SU-DHL-6 (cell line): Measurements from ENCODE around the gene UBE2R2.
"Not testable (repeated sequence)": the region's sequence is repeated elsewhere in the genome, so short reads cannot be mapped to it uniquely, and the experiment has no call there.

Source experiments
- H2AFZ ChIP-seq: fragments of 200-600 bp; sonication (generic); 2 replicates; pipeline ENCODE4 v1.6.1; 2014; ENCODE audit warnings: low read depth, mild to moderate bottlenecking, moderate library complexity, mixed read lengths, antibody characterized with exemption, low read length; ENCODE audit not compliant: severe bottlenecking
- H3F3A ChIP-seq: fragments of 200-600 bp; shearing (Covaris generic); 2 replicates; pipeline ENCODE4 v1.6.0; 2016; ENCODE audit warnings: antibody characterized with exemption, mild to moderate bottlenecking; ENCODE audit not compliant: insufficient read depth
- H3K27ac ChIP-seq: fragments of 200-600 bp; sonication (generic); 2 replicates; pipeline ENCODE4 v1.5.1; 2016; ENCODE audit warnings: low read depth, mild to moderate bottlenecking, low read length, moderate library complexity, mixed read lengths
- H3K27me3 ChIP-seq: fragments of 200-600 bp; sonication (generic), shearing (Covaris generic); 2 replicates; pipeline ENCODE4 v1.6.0; 2014; ENCODE audit warnings: mild to moderate bottlenecking, low read length
- H3K36me3 ChIP-seq: fragments of 200-600 bp; sonication (generic); 2 replicates; pipeline ENCODE4 v1.6.1; 2014; ENCODE audit warnings: mild to moderate bottlenecking, low read length, mixed read lengths
- H3K4me2 ChIP-seq: fragments of 300-600, 200-600 bp; shearing (Covaris generic), sonication (generic); 2 replicates; pipeline ENCODE4 v1.6.0; 2014; ENCODE audit warnings: low read length, low read depth, mild to moderate bottlenecking; ENCODE audit not compliant: poor library complexity, severe bottlenecking
- H3K4me3 ChIP-seq: fragments of 200-600 bp; sonication (generic); 2 replicates; pipeline ENCODE4 v1.5.1; 2014; ENCODE audit warnings: antibody characterized with exemption, low read length, mild to moderate bottlenecking, mixed read lengths; ENCODE audit not compliant: insufficient read depth, poor library complexity, severe bottlenecking
- H3K79me2 ChIP-seq: fragments of 200-600 bp; sonication (generic); 2 replicates; pipeline ENCODE4 v1.6.1; 2014; ENCODE audit warnings: mild to moderate bottlenecking, low read length, moderate library complexity; ENCODE audit not compliant: insufficient read depth
- H3K9ac ChIP-seq: fragments of 200-600 bp; sonication (generic); 2 replicates; pipeline ENCODE4 v1.7.0; 2014; ENCODE audit warnings: mild to moderate bottlenecking, low read length
- H3K9me2 ChIP-seq: fragments of 200-600 bp; sonication (generic); replicated peaks from 2 replicates; pipeline ENCODE4 v1.6.1; 2014; ENCODE audit warnings: low read length; ENCODE audit not compliant: insufficient read depth
- H3K9me3 ChIP-seq: fragments of 200-600 bp; sonication (generic); 2 replicates; pipeline ENCODE4 v1.6.1; 2014; ENCODE audit warnings: low read length, mixed read lengths; ENCODE audit not compliant: insufficient read depth
- H4K20me1 ChIP-seq: fragments of 200-600 bp; sonication (generic); 2 replicates; pipeline ENCODE4 v1.6.1; 2014; ENCODE audit warnings: low read depth, mild to moderate bottlenecking, antibody characterized with exemption, low read length, moderate library complexity, mixed read lengths
- EZH2phosphoT487 ChIP-seq: fragments of 200-600 bp; sonication (generic), shearing (Covaris generic); conservative IDR thresholded peaks from 2 replicates; pipeline ENCODE4 v1.6.1; 2018; ENCODE audit warnings: mild to moderate bottlenecking, antibody characterized with exemption, low read length, moderate library complexity, mixed read lengths
- TF ChIP-seq, protein P1 (sequence below): fragments of 200-600 bp; sonication (generic); IDR thresholded peaks from one replicate; pipeline ENCODE4 v1.5.1; 2017; ENCODE audit warnings: antibody characterized with exemption, mild to moderate bottlenecking, low read length, moderate library complexity; ENCODE audit not compliant: insufficient read depth, poor library complexity, severe bottlenecking

Gene UBE2R2

DNA sequence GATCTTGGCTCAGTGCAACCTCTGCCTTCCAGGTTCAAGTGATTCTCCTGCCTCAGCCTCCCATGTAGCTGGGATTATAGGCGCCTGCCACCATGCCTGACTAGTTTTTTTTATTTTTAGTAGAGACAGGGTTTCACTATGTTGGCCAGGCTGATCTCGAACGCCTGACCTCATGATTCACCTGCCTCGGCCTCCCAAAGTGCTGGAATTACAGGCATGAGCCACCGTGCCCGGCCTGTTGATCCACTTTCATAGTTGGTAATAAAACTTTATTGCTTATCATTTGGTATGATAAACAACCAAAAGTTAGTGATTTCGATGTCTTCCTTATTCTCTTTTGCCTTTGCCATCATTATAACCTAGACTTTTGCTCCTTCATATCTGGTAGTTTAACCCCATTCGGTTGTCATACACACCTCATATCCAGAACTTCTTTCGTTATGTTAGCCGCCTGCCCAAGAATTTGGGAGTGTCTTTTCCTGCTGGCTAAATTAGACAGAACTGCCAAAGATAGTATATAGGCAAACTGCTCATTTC is 45.0 kb downstream of the UBE2R2 start:
- Histone ChIP-seq H3K4me2 (peak overlapping the region; percentile 67), H3K9me2 (no peaks in the 10 kb centered on the region), H3K79me2 (peaks cover 95% of the 10 kb centered on the region), H3K4me3 (peak overlapping the region; percentile 4), H3K27ac (peak overlapping the region; percentile 96), H4K20me1 (no peaks in the 10 kb centered on the region), H3F3A (peaks cover 84% of the 10 kb centered on the region), H3K9ac (peak overlapping the region; percentile 48), H3K36me3 (peaks cover 15% of the 10 kb centered on the region), H3K27me3 (no peaks in the 10 kb centered on the region), H2AFZ (no peak overlapping the region), H3K9me3 (no peaks in the 10 kb centered on the region)
- TF ChIP-seq EZH2phosphoT487: no peak
- TF ChIP-seq, protein P1, sequence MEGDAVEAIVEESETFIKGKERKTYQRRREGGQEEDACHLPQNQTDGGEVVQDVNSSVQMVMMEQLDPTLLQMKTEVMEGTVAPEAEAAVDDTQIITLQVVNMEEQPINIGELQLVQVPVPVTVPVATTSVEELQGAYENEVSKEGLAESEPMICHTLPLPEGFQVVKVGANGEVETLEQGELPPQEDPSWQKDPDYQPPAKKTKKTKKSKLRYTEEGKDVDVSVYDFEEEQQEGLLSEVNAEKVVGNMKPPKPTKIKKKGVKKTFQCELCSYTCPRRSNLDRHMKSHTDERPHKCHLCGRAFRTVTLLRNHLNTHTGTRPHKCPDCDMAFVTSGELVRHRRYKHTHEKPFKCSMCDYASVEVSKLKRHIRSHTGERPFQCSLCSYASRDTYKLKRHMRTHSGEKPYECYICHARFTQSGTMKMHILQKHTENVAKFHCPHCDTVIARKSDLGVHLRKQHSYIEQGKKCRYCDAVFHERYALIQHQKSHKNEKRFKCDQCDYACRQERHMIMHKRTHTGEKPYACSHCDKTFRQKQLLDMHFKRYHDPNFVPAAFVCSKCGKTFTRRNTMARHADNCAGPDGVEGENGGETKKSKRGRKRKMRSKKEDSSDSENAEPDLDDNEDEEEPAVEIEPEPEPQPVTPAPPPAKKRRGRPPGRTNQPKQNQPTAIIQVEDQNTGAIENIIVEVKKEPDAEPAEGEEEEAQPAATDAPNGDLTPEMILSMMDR: no peak

GRCh38 chr9:33863027-33863426 is 46.1 kb downstream of the UBE2R2 start:
- H3K9me2 ChIP-seq, H4K20me1 ChIP-seq, H3K27me3 ChIP-seq, H3K9me3 ChIP-seq, H2AFZ ChIP-seq: not testable (repeated sequence)
- H3F3A ChIP-seq: peaks cover 87% of the 10 kb centered on the region
- peak overlapping the region; percentile 40 for H3K9ac ChIP-seq
- peak overlapping the region; percentile 31 for H3K4me3 ChIP-seq
- H3K79me2 ChIP-seq: peaks cover 95% of the 10 kb centered on the region
- H3K27ac ChIP-seq: peak overlapping the region; percentile 96
- H3K36me3 ChIP-seq: peaks cover 19% of the 10 kb centered on the region
- peak overlapping the region; percentile 67 for H3K4me2 ChIP-seq

DNA sequence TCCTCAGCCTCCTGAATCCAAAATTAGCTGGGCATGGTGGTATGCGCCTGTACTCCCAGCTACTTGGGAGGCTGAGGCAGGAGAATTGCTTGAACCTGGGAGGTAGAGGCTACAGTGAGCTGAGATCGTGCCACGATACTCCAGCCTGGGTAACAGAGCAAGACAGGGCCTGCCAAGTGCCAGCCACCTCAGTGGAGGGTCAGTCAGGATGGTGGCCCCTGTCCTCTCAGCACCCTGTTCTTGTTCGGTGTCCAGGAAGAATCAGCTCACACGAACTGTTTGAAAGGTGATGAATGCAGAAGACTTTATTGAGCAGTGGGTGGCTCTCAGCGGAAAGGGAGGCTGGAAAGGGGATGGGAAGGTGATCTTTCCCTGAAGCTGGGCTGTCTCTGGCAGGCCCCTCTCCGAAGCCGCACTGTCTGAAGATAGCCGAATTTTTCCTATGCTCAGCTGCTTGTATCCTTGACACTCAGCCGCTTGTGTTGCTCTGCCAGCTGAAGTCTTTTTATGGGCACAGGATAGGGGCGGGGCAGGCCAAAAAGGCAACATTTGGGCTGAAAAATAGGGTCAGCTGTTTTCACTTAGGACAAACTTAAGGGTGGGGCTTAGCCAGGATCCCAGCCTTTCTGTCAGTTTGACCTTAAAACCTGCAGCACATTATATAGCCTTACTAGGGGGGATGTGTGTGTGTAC is 50.9 kb downstream of the UBE2R2 start:
- Histone ChIP-seq H3K79me2 (peaks cover 84% of the 10 kb centered on the region), H2AFZ (no peak overlapping the region), H3K4me3 (peak overlapping the region; percentile 14), H3K27ac (peak overlapping the region; percentile 98), H3K27me3 (no peaks in the 10 kb centered on the region), H4K20me1 (no peaks in the 10 kb centered on the region), H3K9ac (peak overlapping the region; percentile 52), H3F3A (peaks cover 86% of the 10 kb centered on the region), H3K9me3 (no peaks in the 10 kb centered on the region), H3K36me3 (peaks cover 15% of the 10 kb centered on the region), H3K4me2 (peak overlapping the region; percentile 54), H3K9me2 (no peaks in the 10 kb centered on the region)
- no peak for TF ChIP-seq EZH2phosphoT487
- TF ChIP-seq, protein P1: no peak

DNA sequence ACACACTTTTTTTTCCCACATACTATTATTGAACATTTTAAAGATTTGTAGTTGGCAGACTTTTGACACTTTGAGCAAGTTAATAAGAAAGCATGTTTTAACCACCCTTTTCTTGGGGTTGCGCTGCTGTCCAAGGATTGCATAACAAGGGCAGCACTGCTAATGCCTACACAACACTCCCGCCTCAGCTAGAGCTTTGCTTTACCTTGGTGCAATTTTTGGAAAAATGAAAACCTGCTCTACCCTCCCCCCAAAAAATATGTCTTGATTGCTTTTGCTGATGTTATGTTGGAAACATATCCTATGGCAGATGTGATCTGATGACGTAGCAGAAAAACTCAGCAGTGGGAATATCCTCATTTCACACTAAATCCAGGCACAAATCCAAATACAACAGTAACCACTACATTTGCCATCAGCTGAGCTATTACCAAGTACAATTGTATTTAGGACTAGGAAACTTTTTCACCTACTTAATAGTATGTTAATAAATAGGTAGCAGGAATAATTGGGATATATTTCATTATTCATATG is 51.5 kb downstream of the UBE2R2 start:
- no peak overlapping the region for H2AFZ ChIP-seq
- peaks cover 15% of the 10 kb centered on the region for H3K36me3 ChIP-seq
- peak overlapping the region; percentile 52; the same call in 1 of the 2 replicates for H3K9ac ChIP-seq
- no peaks in the 10 kb centered on the region for H3K9me3 ChIP-seq
- no peak overlapping the region for H3K4me3 ChIP-seq
- peak overlapping the region; percentile 54 for H3K4me2 ChIP-seq
- TF ChIP-seq, protein P1: no peak
- no peak for TF ChIP-seq EZH2phosphoT487
- no peaks in the 10 kb centered on the region for H4K20me1 ChIP-seq
- H3K9me2 ChIP-seq: no peaks in the 10 kb centered on the region
- peaks cover 86% of the 10 kb centered on the region for H3K79me2 ChIP-seq
- peak overlapping the region; percentile 98 for H3K27ac ChIP-seq
- H3K27me3 ChIP-seq: no peaks in the 10 kb centered on the region
- H3F3A ChIP-seq: peaks cover 86% of the 10 kb centered on the region

GRCh38 chr9:33869243-33869642 is 52.3 kb downstream of the UBE2R2 start:
- not testable (repeated sequence) for H3K4me3 ChIP-seq, H4K20me1 ChIP-seq

More at GRCh38 chr9:33869243-33869642, 52.3 kb downstream of the UBE2R2 start:
- not testable (repeated sequence) for H3K9me2 ChIP-seq, H3K27me3 ChIP-seq, H3K9me3 ChIP-seq, H2AFZ ChIP-seq
- Histone ChIP-seq H3K36me3 (peaks cover 11% of the 10 kb centered on the region), H3K79me2 (peaks cover 86% of the 10 kb centered on the region), H3K9ac (peak overlapping the region; percentile 52; the same call in 1 of the 2 replicates), H3F3A (peaks cover 86% of the 10 kb centered on the region), H3K27ac (peak overlapping the region; percentile 98), H3K4me2 (peak overlapping the region; percentile 86)
